Jurkat, Clone E6-1 (cell line): ENCODE data around the gene MYLK3.
A peak's percentile ranks its signal among the peaks of the same experiment; 100 is the strongest.
"Not testable (repeated sequence)": the region's sequence is repeated elsewhere in the genome, so short reads cannot be mapped to it uniquely, and the experiment has no call there.

Experiments
- DNase-seq: peaks from one replicate; pipeline ENCODE4 v3.0.0-alpha.2; 2011; ENCODE audit warnings: low read depth, low spot score
- H3K4me3 ChIP-seq: 2 replicates; pipeline ENCODE4 v1.5.1; 2011; ENCODE audit warnings: mild to moderate bottlenecking, low read length, control low read depth, moderate library complexity

MYLK3 gene

DNA sequence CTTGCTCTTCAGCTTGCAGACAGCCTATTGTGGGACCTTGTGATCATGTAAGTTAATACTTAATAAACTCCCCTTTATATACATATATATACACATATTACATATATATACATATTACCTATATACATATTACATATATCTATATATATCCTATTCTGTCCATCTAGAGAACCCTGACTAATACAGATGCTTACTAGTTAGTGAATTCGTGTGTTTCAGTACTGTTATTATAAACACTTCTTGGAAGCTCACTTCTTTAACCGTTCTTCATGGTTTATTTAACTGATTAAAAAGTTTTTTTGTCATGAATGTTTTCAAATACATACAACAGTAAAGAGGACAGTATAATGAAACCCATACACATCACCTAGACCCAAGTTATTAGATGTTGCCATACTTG lies 46.1 kb downstream of the MYLK3 start:
- H3K4me3 ChIP-seq, result no peak overlapping the region
- DNase-seq, result no peak

DNA sequence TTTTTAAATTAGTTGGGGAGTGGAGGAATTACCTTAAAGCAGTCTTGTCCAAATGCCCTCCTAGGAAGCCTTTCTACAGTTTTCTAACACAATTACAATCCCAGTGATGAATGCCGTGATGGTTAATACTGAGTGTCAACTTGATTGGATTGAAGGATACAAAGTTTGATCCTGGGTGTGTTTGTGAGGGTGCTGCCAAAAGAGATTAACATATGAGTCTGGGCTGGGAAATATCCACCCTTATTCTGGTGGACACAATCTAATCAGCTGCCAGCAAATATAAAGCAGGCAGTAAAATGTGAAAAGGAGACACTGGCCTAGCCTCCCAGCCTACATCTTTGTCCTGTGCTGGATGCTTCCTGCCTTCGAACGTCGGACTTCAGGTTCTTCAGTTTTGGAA lies 46.5 kb downstream of the MYLK3 start:
- no peak overlapping the region for H3K4me3 ChIP-seq
- no peak for DNase-seq

DNA sequence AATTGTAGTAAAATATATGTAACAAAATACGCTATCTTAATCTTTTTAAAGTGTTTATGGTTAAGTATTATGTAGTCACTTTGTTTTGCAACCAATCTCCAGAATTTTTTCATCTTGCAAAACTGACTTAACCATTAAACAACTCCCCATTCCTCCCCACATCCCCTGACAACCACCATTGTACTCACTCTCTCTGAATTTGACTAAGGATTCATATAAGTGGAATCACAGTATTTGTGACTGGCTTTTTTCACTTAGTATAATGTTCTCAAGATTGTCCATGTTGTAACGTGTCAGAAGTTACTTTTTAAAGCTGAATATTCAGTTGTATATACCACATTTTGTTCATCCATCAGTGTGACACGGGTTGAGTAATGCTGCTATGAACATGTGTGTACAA lies 48.1 kb downstream of the MYLK3 start:
- no peak for DNase-seq
- H3K4me3 ChIP-seq, result no peak overlapping the region

DNA sequence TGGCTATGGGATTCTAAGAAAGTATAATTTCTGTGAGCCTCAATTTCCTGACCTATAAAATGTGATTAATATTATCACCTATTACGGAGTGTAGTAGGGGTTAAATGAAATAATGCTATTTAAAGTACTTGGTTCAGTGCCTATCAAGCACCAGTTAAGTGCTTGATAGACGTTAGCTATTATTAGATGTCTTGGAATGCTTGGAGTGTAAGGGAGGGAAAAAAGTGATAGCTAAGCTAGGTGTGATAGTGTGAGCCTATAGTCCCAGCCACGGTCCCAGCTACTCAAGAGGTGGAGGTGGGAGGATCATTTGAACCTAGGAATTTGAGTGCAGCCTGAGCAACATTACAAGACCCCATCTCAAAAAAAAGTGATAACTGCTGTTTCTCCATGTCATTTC lies 51.2 kb downstream of the MYLK3 start:
- no peak for DNase-seq

DNA sequence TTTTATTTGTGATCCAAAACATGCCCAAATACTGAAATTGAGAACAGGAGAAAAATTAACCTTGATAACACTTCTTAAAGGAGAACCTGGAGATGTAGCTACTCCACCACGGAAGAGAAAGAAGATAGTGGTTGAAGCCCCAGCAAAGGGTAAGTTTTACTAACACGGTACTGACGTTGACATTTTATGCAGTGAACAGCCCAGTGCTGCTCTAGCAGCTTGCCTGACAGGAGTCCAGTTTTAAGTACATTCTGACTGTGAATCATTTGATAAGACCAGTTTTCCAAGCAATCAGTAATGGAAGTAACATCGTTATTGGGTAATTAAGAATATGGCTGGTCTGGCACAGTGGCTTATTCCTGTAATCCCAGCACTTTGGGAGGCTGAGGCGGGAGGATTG lies 52.2 kb downstream of the MYLK3 start:
- H3K4me3 ChIP-seq, result no peak overlapping the region
- DNase-seq, result no peak

More for the DNA sequence above, 51.2 kb downstream of the MYLK3 start:
- no peak overlapping the region for H3K4me3 ChIP-seq

DNA sequence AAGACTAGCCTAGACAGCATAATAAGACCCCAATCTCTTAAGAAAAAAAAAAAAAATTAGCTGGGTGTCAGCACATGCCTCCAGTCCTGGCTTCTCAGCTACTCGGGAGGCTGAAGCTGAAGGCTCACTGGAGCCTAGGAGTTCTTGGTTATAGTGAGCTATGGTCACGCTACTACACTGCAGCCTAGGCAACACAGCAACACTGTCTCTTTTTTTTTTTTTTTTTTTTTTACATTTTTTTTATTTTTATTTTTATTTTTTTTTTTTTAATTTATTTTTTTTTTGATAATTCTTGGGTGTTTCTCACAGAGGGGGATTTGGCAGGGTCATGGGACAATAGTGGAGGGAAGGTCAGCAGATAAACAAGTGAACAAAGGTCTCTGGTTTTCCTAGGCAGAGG lies 54.5 kb downstream of the MYLK3 start:
- no peak overlapping the region for H3K4me3 ChIP-seq
- DNase-seq, result no peak

DNA sequence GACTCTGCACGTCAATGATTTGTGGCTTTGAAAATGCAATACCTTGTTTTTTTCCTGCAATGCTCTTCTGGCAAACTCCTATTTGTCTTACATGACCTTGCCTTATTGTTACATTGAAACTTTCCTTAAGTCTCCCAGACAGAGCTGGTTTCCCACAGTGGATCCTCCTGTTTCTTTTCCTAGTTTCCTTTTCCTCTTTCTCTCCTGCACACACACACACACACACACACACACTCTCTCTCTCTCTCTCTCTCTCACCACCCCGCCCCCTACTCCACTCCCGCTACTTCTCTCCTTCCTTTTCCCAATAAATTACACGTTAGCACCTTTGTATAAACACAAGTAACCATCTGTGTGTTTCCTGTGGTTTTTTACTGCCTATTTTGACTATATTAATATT lies 56.4 kb downstream of the MYLK3 start:
- no peak for DNase-seq
- H3K4me3 ChIP-seq, result no peak overlapping the region

DNA sequence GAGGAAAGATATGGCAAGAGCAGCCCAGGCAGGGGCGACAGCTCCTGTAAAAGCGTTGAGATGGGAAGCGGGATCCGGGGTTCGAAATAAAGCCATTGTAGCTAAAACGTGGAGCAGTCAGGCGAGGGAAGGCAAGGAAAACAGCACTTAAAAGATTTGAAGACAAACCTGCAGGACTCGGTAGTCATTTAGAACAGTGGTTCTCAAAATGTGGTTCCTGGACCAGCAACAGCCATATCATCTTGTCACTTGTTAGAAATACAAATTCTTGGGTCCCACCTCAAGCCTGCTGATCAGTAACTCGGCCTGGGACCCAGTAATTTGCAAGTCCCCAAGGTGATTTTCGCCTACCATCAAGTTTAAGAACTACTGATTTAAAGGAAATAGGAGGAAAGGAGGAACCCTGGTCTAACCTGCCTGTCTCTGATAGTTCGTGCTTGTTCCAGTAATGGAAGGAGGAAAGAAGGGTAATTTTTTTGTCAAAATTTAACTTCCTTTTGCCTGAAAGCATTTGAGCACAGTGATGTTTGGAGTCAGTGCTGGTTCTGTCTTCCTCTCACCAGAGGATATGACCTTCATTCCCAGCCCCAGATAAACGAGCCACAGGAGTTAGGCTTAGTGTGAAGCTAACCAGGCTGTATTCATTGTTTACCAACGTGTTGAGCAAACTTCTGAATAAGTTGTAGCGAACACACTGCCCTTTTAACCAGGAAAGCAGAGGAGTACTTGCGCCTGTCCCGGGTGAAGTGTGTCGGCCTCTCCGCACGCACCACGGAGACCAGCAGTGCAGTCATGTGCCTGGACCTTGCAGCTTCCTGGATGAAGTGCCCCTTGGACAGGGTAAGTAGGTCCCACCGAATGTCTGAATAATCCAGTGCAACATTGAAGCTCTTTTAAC lies 57.6 kb downstream of the MYLK3 start:
- peak overlapping the region; percentile 91 for H3K4me3 ChIP-seq
- DNase-seq, result no peak

DNA sequence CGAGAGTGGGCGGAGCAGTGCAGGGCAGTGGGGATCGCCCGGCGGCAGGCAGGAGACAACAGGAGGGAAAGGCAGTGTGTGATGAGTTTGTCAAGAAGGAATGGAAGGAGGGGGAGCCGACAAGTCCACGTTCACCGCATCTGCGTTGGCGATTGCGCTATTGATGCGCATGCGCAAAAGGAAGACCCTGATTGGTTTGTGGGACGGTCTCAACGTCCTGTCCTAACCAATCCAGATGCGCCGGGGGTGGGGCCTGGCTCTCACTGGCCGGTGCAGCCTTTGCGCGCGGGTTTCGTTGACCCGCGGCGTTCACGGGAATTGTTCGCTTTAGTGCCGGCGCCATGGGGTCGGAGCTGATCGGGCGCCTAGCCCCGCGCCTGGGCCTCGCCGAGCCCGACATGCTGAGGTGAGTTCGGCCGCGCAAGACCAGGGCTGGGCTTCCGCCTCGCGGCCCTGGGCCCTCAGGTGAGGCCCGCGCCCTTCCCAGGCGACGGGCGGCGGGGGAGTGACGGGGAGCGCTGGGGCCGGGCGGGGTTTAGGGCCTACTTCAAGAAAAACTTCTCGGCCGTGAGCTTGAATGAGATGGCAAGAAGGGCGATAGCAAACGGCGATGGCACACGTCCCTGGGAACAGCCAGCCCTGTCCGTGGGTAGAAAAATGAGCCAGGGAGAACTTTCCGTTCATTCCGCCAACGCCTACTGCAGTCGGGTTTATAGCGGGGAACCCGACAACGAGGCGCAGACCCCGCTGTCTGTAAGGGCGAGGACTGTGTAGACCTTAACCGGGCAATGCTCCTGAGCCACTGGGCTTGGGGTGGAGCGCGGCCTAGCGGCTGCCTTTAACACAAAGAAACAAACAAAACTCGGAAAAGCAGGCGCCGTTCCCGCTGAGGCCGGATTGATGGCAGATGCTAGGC lies 58.5 kb downstream of the MYLK3 start, which contains the start of gene ORC6:
Gene ORC6 (plus strand): TSS at position 295 of the 916 bp plus-strand sequence. CDS start 47 bp downstream, at position 342.
- H3K4me3 ChIP-seq, result peak within 1 kb of the TSS; percentile 91
- peak; percentile 94 for DNase-seq

DNA sequence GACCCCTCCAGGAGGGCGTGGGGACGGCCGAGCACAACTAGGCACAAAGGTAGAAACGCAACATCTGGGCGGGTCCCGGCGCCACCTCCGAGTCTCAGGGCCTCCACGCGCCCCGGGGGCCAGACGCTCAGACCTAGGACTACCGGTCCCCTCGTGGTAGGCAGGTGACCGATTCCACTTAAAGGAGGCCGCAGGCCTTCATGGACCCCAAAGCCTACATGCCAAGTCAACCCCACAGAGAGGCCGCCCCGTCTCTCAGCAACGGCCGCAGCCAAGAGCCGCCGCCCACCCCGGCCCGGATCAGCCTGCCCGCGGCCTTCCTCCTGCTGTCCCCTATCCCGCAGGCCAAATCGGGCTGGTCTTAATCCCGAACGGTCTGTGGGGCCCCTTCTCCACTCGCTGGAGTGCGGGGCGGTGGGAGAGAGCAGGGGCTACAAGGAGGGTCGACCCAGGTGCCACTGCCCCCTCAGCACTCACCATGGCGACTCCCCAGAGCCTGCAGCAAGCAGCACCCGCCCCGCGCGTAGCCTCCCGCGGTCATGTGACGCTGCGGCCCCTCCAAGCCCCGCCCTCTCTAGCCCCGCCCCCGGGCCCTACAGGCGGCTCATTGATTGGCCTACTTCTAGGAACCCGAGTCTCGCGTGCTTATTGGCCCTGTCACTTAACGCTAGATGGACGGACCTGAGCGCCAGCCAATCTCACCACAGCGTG lies 59.3 kb downstream of the MYLK3 start, which contains the start of gene VPS35:
Gene VPS35 (minus strand): TSS at position 525 of the 711 bp plus-strand sequence. CDS start 45 bp downstream, at position 480.
- DNase-seq, result peak; percentile 97
- peak within 1 kb of the TSS; percentile 91 for H3K4me3 ChIP-seq

DNA sequence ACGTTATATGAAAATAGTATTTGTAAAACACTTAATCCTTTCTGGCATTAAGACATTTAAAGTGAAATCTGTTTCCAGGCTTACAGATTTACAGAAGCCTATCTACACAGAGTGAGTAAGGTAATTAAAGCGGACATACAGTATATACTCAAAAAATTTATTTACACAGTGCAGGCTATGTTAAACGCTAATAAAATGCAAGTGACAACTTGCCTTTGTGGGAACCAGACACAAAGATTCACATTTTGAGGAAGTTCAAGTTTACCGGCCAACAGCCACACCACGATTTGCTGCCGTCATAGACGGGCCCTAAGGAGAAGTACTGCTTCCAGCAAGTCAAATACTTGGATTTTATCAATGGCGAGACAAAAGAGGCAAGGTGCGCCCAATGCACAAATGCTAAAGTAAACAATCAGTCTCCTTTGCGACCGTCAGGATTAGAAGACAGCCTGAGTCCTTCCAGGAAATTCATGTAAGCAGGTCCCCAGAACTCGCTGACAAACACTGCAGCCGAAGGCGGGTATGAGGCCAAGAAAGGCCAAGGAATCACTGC lies 60.0 kb downstream of the MYLK3 start:
- peak overlapping the region; percentile 91 for H3K4me3 ChIP-seq
- no peak for DNase-seq

DNA sequence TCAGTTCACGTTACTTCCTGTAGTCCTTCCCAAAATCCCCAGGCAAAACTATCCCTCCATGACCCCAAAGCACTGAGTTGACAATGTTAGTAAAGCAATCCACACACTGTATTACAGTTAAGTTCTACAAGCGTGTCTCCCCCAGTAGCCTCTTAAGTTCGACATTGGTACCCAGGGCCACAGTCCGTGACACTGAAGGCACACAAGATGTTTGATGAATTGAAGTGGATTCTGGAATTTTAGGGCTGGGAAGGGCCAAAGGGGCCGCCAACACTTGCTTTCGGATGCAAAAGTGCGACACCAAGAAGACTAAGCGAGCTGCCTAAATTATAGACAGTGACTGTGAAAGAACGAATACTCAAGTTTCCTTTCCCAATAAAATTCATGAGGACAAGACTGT lies 60.7 kb downstream of the MYLK3 start:
- DNase-seq, result no peak
- H3K4me3 ChIP-seq, result peak overlapping the region; percentile 91

DNA sequence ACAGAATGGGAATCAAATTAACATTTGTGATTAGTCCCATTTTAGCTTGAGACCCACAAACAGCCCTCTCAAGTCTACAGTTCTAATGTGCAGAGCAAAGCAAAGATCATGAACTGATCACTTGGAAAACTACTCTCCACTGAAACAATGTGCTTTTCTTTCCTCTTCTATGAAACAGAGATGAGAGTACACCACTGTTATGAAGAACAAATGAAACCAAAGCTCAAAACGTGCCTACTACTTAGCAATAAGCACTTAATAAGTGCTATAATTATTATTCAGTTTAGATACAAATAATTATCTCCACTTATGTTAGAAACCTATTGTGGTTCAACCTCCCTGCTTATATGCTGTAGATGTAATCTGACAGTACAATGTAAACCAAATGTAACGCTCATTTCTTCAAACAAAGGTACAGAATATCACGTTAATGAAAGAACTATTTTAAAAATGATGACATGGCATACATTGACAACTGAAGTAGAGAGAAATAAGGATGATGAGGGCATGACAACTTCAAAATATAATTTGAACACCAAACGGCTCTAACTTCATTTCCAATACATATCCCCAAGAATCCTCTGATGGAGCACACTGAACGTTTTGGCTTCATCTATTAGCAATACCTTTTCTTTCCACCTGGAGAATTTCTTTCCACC lies 61.2 kb downstream of the MYLK3 start:
- DNase-seq, result no peak
- no peak overlapping the region for H3K4me3 ChIP-seq

DNA sequence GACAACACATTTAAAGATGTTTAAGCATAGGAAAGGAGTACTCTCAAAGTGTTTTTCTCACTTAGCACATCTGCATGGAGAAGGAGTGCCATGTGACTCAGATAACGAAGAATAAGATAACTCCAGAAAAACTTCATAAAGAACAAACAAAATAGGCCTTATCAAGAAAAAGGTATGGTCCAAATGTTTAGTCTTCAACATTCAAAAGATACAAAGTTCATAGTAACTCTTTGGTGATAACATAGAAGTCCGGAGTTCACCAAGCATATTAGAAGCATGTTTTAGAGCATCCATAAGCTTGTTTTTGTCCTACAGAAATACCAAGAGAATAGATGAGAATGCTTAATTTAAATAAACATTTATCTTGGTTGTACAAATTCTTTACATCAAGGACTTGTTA lies 66.3 kb downstream of the MYLK3 start:
- not testable (repeated sequence) for DNase-seq, H3K4me3 ChIP-seq

DNA sequence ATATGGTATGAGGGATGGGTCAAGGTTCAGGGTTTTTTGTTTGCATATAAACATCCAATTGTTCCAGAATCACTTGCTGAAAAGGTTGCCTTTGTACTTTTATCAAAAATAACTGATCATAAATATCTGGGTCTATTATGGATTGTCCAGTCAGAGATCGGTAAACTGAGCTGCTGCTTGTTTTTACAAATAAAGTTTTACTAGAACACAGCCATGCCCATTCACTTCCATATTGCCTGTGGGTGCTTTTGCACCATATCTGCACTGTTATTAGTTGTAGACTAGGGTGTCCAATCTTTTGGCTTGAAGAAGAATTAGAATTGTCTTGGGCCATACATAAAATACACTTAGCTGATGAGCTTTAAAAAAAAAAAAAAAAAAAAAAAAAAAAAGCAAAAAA lies 70.2 kb downstream of the MYLK3 start:
- not testable (repeated sequence) for H3K4me3 ChIP-seq, DNase-seq

DNA sequence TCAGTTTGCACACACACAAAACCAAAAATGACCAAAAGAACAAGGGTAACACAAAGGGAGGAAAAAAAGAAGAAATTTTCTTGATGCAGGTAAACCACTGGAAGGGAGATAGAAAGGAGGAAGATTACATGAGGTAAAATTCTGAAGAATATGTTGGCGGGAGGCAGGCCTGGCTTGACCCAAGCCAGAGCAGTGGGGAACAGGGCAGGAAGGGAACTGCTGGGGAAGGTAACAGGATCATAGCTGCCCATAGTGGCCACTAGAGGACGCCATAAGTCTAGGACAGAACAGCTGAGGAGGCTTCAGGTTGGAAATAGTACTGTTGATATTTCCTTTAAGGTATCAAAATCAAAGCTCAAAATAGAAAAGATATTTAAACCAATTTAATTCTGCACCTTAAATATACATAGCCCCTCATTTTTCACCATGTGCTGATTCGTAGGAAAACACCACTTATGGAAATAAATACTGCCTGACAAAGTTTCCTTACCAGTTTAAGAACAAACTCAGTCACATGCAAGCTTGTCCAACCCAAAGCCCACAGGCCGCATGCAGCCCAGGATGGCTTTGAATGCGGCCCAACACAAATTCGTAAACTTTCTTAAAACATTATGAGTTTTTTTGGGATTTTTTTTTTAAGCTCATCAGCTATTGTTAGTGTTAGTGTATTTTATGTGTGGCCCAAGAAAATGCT lies 74.7 kb downstream of the MYLK3 start:
- peak; percentile 37 for DNase-seq
- H3K4me3 ChIP-seq, result no peak overlapping the region

DNA sequence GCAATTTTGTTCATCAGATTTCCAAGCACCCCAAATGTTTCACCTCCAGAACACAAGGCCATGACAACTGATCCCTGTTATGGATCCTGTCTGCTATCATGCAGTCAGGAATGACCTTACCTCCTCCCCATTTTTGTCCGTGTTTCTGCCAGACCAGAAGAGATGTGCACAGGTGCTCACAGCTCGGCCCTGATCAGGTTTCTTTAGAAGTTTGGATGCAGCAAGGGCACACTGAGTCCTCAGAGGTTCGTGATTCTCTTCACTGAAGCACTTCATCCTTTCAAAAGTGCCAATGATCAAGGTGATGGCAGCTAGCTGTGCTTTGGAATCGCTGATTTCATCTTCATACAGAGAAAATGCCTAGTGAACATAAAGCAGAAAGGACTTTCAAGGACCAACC lies 86.0 kb downstream of the MYLK3 start:
- H3K4me3 ChIP-seq, result no peak overlapping the region
- no peak for DNase-seq

DNA sequence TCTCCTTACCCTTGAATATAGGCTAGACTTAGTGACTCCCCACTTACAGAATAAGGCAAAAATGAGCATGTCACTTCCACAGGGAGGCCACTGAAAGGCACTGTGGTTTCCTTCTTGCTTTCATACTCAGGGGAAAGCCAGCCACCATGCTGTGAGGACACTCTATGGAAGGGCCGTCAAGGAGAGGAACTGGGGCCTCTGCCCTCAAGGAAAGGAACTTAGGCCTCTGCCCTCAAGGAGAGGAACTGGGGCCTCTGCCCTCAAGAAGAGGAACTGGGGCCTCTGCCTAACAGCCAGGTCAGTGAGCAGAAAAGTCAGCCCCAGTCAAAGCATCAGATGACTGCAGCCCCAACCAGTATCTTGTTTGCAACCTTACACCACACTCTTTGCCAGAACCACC lies 89.2 kb downstream of the MYLK3 start:
- H3K4me3 ChIP-seq, result no peak overlapping the region
- DNase-seq, result peak; percentile 7
